Activated CD4-positive, alpha-beta T cell treated with anti-CD3 and anti-CD28 coated beads, Interleukin-2, amount 50 U/mL, for 24 hours (primary cell): Measurements from ENCODE around the gene CDK10.
"Not testable (repeated sequence)": the region's sequence is repeated elsewhere in the genome, so short reads cannot be mapped to it uniquely, and the experiment has no call there.

Source experiments
- DNase-seq, 2 donors: peaks; one replicate each; pipeline ENCODE4 v3.0.0-alpha.2; 2020; ENCODE audit warnings: low read depth in 1 of 2, low spot score in 1 of 2

Gene CDK10

GRCh38 chr16:89695086-89695874 is 8.8 kb downstream of the CDK10 start:
- DNase-seq: no peak

GRCh38 chr16:89695875-89696669 is 9.6 kb downstream of the CDK10 start:
- no peak for DNase-seq

GRCh38 chr16:89696670-89697128 is 10.2 kb downstream of the CDK10 start:
- DNase-seq: no peak

GRCh38 chr16:89697161-89697615 is 10.7 kb downstream of the CDK10 start:
- no peak for DNase-seq

GRCh38 chr16:89697616-89698331 is 11.3 kb downstream of the CDK10 start:
- DNase-seq: no peak

GRCh38 chr16:89698717-89699116 is 12.2 kb downstream of the CDK10 start:
- DNase-seq: not testable (repeated sequence)

- DNase-seq: not testable (repeated sequence)
These were observed 13.2 kb downstream of the CDK10 start for GRCh38 chr16:89699629-89700099.

GRCh38 chr16:89700100-89700648 is 13.7 kb downstream of the CDK10 start:
- peak; percentile 93 to 96 for DNase-seq

GRCh38 chr16:89700649-89701424 is 14.3 kb downstream of the CDK10 start:
- DNase-seq: peak in 1 of 2 donors; percentile 22

- DNase-seq: peak; percentile 95
These were observed 15.2 kb downstream of the CDK10 start, which contains the start of gene SPATA2L for GRCh38 chr16:89701425-89702406. SPATA2L (minus strand) TSS chr16:89701705; CDS start chr16:89701232, 473 bp downstream.

- no peak for DNase-seq
These were observed 17.8 kb downstream of the CDK10 start for GRCh38 chr16:89704281-89704680.

- DNase-seq: no peak
These were observed 18.5 kb downstream of the CDK10 start for GRCh38 chr16:89705006-89705405.

- no peak for DNase-seq
These were observed 20.2 kb downstream of the CDK10 start for GRCh38 chr16:89706518-89707260.

- DNase-seq: no peak
These were observed 21.2 kb downstream of the CDK10 start for GRCh38 chr16:89707695-89708094.

- no peak for DNase-seq
These were observed 22.0 kb downstream of the CDK10 start for GRCh38 chr16:89708481-89708931.

GRCh38 chr16:89709166-89709565 is 22.7 kb downstream of the CDK10 start:
- no peak for DNase-seq

GRCh38 chr16:89709716-89710432 is 23.4 kb downstream of the CDK10 start:
- no peak for DNase-seq
